Measurements from ENCODE around the gene EIF5. TPM values are rescaled to one million over a fixed set of nuclear protein-coding genes. Genes with fewer than 3 reads are reported as not detected.

EIF5 gene
- total RNA-seq, 2 donors from 2014 or later, result 246 to 287 TPM

GRCh38 chr14:103302966-103303365 lies 31.1 kb upstream of the EIF5 start:
- DNase-seq, result no peak
- peak in 1 of 2 donors; percentile 32 for ATAC-seq
- intact Hi-C loops (cut with DNase I), result no loop called here

DNA sequence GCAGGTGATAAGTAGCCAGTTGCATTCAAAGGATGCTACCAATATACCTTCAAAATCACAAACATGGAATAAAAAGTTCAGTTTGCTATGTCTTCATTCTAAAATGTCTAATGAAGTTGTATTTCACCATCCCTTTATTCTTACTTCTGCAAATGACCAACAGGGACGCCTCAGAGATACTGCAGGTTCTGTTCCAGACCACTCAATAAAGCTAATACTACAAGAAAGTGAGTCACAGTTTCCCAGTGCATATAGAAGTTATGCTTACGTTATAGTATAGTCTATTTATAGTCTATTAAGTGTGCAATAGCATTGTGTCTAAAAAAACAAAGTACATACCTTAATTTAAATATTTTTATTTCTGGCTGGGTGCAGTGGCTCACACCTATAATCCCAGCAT lies 29.3 kb upstream of the EIF5 start:
- no peak for DNase-seq
- intact Hi-C loops (cut with DNase I), result no loop called here
- no peak for ATAC-seq

- intact Hi-C loops (cut with DNase I), result no loop called here
- ATAC-seq (no peak), DNase-seq (no peak)
Observed at GRCh38 chr14:103308717-103309616, 25.1 kb upstream of the EIF5 start.

- ATAC-seq (no peak), DNase-seq (no peak)
- intact Hi-C loops (cut with DNase I), result no loop called here
Observed at GRCh38 chr14:103310576-103311095, 23.4 kb upstream of the EIF5 start.

DNA sequence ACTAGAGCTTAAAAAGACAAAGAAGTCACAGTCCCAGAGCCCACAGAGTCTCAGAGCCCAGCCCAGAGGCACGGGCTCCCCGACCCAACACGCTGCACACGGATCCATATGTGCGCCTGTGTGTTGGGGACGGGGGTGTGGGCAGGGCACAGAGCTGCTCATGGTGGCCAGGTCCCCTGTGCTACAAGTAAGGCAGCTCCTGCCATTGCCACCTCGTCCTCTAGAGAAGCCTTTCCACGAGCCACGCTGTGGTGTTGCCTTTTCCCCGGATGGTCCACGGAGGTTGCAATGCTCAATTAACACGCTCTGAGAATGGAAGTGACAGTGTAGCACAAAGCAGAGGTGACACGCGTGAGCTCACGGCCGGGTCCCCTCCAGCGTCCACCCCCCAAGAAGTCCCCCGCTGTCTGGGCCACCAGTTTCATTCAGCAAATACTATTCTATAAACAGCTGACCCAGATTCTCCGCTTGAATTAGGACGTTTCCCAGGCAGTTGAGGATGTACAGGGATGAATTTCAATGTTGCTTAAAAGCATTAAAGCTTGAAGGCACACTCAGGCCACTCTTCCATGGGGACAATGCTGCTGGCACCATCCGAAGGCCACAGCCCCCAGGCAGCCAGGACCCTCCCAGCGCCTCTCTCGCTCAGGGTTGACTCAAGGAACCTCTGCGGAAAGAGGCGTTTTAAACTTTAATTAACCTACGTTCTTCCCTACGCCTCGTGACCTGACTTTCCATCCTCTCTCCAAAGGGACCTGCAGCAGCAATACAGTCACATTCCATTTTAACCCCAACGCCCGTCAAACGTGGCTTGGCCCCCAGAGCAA lies 22.7 kb upstream of the EIF5 start:
- intact Hi-C loops (cut with DNase I), result no loop called here
- DNase-seq (no peak), ATAC-seq (no peak)

DNA sequence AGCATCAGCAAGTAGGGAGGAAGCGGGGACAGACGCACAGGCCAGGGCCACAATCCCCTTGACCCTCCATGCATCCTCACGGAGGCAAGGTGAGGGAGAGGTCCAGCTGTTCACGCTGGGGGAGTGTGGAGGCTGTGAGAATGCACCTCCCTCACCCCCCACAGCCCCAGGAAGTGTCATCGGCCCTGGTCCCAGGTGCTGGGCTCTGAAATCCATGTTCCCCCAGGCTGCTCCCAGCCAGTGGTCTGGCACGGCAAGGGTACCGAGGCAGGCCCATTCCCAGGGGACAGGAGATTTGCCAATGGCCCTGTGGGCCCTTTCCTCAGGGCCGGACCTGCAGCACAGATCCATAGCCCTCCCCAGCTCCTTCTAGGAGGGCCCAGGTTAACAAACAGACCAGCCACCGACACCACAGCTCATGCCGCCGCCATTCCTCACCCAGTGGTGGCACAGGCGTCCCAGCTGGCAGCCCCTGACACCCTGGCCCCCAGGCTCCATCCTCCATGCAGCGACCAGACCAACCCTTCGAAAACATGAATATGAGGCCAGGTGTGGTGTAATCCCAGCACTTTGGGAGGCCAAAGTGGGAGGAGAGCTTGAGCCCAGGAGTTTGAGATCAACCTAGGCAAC lies 21.9 kb upstream of the EIF5 start:
- intact Hi-C loops (cut with DNase I), result no loop called here
- no peak for DNase-seq
- no peak for ATAC-seq

DNA sequence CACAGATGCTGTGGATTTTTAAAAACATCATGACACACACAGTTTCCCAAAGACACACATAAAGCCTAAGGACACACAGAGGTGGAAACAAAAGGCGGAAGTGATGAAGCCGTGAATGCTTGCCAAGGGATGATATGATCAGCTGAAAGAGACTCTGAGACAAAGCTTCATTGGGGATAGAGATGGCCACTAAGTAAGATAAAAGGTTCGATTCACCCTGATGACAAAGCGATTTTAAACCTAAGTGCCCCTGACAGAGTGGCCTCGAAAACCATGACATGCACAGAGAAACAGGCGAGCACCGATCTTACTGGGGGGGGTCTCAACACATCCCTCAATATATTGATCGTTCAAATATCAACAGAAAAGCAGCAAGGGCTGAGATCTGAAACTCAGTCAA lies 20.3 kb upstream of the EIF5 start:
- no peak for DNase-seq

GRCh38 chr14:103314496-103315277 lies 19.4 kb upstream of the EIF5 start:
- intact Hi-C loops (cut with DNase I), result no loop called here
- DNase-seq (no peak), ATAC-seq (peak in 1 of 2 donors; percentile 34)

More for the DNA sequence above, 20.3 kb upstream of the EIF5 start:
- ATAC-seq, result no peak
- intact Hi-C loops (cut with DNase I), result no loop called here

- ATAC-seq, result peak; percentile 59 to 85
- intact Hi-C loops (cut with DNase I), result no loop called here
- peak; percentile 79 for DNase-seq
Observed at GRCh38 chr14:103315351-103315911, 18.6 kb upstream of the EIF5 start.

DNA sequence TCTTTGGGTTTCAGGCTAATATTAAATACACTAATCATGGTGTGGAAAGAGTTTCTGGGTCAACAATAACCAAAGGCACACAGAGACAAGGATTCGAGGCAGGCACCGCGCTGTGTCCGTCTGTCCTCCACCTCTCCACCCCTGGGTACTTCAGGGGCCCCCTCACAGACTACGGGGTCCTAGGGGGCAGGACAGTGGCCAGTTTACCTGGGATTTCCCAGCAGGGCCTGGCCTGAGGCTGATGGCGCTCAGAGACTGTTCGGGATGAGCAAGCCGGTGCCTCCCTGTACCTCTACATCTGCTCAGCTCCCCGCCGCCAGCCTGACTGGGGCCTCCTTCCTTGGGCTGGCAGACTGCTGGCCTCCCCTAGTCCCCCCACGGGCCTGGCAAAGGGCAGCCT lies 18.1 kb upstream of the EIF5 start:
- intact Hi-C loops (cut with DNase I), result no loop called here
- DNase-seq, result no peak

GRCh38 chr14:103316721-103317121 lies 17.3 kb upstream of the EIF5 start:
- no peak for ATAC-seq

More for the DNA sequence above, 18.1 kb upstream of the EIF5 start:
- no peak for ATAC-seq

DNA sequence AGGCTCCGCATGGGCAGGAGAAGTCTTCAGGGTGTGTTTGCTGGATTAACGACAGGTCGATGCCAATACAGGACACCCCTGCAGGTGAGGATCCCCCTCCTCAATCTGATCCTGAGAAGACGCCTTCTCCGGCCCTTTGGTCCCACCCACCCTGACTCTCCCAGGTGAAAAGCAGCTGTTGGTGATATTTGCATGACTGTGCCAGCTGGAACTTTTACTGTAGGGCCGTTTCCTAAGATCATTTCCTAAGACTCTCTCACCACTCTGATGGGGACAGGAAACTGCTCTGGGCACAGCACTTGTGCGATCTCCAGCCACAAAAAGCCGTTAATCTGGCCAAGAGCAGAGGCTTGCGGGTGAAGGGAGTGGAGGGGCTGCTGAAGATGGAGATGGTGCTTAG lies 16.8 kb upstream of the EIF5 start:
- intact Hi-C loops (cut with DNase I), result no loop called here
- ATAC-seq (no peak), DNase-seq (no peak)

More at GRCh38 chr14:103316721-103317121, 17.3 kb upstream of the EIF5 start:
- intact Hi-C loops (cut with DNase I), result no loop called here
- no peak for DNase-seq

DNA sequence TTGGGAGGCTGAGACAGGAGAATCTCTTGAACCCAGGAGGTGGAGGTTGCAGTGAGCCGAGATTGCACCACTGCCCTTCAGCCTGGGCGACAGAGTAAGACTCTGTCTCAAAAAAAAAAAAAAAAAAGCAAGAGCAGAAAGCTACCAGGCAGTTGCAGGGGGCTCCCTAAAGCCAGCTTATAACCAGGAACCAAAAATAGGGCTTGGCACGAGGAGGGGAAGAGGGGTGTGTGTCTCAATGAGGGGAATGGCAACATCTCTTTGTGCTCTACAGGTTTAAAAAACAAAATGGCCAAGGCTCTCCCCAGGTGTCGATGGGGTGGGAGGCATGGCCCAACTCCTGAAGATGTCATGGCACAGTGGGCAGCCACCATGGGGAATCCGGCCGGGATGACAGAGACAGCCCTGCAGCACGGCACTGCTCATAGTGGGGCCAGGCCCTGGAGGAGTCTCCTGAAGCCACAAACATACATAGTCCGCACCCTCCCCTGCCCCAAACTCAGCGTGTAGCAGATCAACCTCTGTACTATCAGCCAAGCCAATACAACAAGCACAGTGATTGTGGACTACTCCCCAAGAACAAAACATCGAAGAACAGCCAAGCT lies 16.0 kb upstream of the EIF5 start:
- ATAC-seq, result no peak
- intact Hi-C loops (cut with DNase I), result no loop called here
- DNase-seq, result no peak

DNA sequence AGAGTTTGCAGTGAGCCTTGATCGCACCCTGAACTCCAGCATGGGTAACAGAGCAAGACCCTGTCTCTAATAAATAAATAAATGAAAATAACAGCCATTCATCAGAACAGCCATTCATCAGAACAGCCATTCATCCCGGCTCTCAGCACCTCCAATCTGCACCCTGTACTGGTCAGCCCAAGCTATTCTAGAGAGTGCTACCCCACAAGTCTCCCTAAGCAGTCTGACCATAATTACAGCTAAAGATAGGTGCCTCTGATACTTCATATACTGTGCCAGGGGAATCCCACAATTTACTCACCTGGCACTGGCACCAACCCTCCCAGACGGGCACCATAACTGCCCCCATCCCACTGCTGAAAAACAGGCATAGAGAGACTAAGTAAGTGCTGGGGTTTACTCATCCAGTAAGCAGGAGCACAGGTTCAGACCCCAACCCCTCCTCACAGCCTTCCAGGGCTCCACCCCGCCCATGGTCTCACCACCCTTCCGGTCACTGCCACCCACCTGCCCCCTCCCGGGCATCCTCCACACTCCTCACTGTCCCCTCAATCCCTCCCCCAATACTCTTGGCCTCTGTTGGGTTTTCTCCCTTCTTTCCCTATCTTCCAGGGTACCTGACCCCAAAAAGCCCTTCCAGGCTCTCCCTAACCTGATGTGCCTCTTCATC lies 15.2 kb upstream of the EIF5 start:
- DNase-seq (no peak), ATAC-seq (no peak)
- intact Hi-C loops (cut with DNase I), result no loop called here

- no peak for ATAC-seq
- intact Hi-C loops (cut with DNase I), result no loop called here
Observed at GRCh38 chr14:103319422-103319821, 14.6 kb upstream of the EIF5 start.

DNA sequence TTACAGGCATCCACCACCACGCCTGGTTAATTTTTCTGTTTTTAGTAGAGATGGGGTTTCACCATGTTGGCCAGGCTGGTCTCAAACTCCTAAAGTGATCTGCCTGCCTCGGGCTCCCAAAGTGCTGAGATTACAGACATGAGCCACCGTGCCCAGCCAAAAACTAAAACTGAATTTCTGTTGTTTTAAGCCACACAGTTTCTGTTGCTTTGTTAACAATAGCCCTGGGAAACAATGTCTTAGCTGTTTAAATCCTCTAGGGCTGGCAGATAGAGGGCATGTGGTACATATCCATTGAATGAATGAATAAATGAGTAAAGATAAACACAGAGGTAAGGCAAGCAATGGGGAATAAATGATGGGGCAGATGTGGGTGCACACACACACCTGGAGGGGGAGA lies 8.0 kb upstream of the EIF5 start:
- DNase-seq (no peak), ATAC-seq (no peak)
- intact Hi-C loops (cut with DNase I), result no loop called here

More at GRCh38 chr14:103319422-103319821, 14.6 kb upstream of the EIF5 start:
- DNase-seq, result no peak

DNA sequence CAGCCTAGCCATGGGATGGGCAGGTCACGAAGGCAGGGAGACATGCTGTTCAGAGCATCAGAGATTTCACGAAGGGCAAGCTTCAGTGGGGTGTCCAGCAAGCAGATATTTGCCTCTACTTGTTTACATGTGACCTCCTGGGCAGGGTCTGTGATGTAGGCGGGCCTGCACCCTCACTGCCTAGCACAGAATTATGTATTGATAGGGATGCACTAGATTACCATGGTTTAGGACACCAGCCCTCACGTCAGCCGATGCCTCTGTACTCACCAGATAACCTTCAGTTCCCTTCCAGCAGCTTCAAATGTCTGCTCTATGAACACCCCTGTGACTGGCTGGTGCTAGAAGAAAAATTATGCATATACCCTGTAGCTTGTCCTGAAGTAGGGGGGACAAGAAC lies 5.1 kb upstream of the EIF5 start:
- DNase-seq (no peak), ATAC-seq (no peak)
- intact Hi-C loops (cut with DNase I), result no loop called here

Measured in left cardiac atrium (tissue), 4 donors.